Motor neuron (in vitro differentiated cells): ENCODE measurements around the gene RPS6KB2. TPM values are rescaled to one million over a fixed set of nuclear protein-coding genes. Genes with fewer than 3 reads are reported as not detected.

Experiments used
- ATAC-seq, 8 experiments: fragments of 200-7000 bp; cut with Tn5 transposase; replicated peaks in 6 of 8; 2 replicates each; pipeline ENCODE4 v1.8.0; 2021; ENCODE audit warnings: mild to moderate bottlenecking in 8 of 8, moderate library complexity in 8 of 8
- H3K27ac ChIP-seq, 2 donors: fragments of 250-450 bp; sonication (Bioruptor Pico); 2 replicates each; pipeline ENCODE4 v1.9.0; 2021; ENCODE audit warnings: antibody characterized with exemption in 2 of 2, mild to moderate bottlenecking in 2 of 2, moderate library complexity in 1 of 2
- H3K4me1 ChIP-seq, 2 donors: fragments of 250-450 bp; sonication (Bioruptor Pico); replicated peaks in 1 of 2; 2 replicates each; pipeline ENCODE4 v1.6.1; 2021; ENCODE audit warnings: antibody characterized with exemption in 2 of 2, mild to moderate bottlenecking in 2 of 2, moderate library complexity in 1 of 2
- H3K4me3 ChIP-seq, 5 donors: fragments of 250-450 bp; sonication (Bioruptor Pico); 2 replicates each; pipeline ENCODE4 v1.9.0; 2021; ENCODE audit warnings: antibody characterized with exemption in 5 of 5, mild to moderate bottlenecking in 5 of 5, moderate library complexity in 4 of 5
- WGBS, 10 experiments: fragments of 450-650 bp; shearing (Covaris generic); methylation state at CpG; one replicate each; pipeline ENCODE4 v1.0.0; 2022; 5-methylcytosine and 5-hydroxymethylcytosine counted together
- in situ Hi-C, 9 experiments: fragments of 400-800 bp; cut with MboI; loops; one replicate each; pipeline ENCODE4 v1.15.0; 2021; ENCODE audit warnings: low sequenced_read_pairs in 9 of 9, low pct_unique_long_range_greater_than_20kb in 2 of 9; ENCODE audit not compliant: unreplicated experiment in 9 of 9
- total RNA-seq, 8 experiments: library from RNA; unstranded; fragments of 300-600 nt; gene quantifications; 2 replicates each; pipeline versions ENCODE4 v1.2.3 to v1.2.4, GENCODE V29; 2022

RPS6KB2 gene
- total RNA-seq, result 10 to 100 TPM; 21.8 to 48.3 (median 30.6) TPM

DNA sequence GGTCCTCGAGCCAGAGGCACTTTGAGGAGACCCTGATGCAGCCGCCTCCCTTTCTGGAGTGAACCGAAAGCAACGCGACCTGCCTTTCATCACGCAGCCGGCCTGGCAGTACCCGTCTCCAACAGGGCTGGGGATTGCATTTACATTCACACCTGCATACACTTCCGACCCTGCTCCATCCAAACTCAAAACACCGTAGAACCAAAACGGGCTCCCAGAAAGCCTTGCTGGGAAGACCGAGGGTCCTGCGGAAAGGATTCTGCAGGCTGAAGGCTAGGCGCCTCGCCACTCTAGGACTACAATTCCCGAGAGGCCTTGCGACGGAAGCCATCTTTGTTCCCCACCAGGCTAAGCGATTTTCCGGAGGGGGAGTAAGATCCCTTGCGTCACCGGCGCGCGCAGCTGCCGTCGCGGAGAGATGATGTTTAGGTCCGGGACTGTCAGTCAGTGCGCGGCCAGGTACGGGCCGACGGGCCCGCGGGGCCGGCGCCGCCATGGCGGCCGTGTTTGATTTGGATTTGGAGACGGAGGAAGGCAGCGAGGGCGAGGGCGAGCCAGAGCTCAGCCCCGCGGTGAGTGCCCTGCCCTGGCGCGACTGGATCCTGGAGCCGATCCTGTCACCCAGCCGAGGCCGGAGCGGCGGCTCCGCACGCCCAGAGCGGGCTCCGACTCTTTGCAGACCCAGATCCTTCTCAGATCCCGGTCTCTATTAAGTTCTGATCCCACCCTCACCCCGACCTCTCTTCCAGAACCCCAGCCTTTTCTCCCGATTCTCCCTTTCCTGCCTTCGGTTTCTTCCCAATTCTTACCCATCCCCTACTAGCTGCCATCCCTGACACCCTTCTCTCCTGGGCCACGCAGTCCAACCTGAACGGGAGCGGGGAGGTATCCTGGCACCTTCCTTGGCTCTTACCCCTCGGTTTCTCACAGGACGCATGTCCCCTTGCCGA lies at the start of gene RPS6KB2:
TSS of gene RPS6KB2 (plus strand) at position 443 of the 950 bp plus-strand sequence. CDS start at position 495, 52 bp downstream.
- in situ Hi-C loops, result no loop called here
- 0 to 5% (median 0%) methylated on average over 3 to 18 of the region's 68 CpGs; no CpG with 5 or more reads in 3 of the 10 experiments for WGBS, 10 experiments
- ATAC-seq, result peak; percentile 91 to 97 (median 92)
- Histone ChIP-seq H3K27ac (peak within 1 kb of the TSS; percentile 85 to 89), H3K4me3 (peak within 1 kb of the TSS; percentile 70 to 99 (median 88)), H3K4me1 (peaks cover 9 to 10% of the 10 kb centered on the region in 2 donors)

DNA sequence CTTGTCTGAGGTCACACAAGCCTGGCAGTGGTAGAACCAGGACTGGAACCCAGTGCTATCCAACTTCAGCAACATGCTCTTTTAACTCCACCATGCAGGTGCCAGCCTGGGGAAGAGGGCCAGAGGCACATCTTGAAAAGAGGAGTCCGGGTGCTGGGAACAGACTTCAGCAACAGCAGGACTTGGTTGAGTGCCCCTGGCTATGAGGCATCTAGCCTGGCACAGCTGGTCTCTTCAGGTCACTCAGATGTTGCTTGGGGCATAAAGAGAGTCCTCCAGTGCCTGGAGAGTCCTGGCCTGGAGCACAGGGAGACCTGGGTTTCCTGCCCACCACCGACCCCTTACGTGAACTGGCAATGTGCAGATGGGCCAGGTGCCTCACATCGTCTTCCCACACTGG lies 49.8 kb upstream of the RPS6KB2 start:
- no peak overlapping the region for H3K27ac ChIP-seq
- H3K4me3 ChIP-seq, result no peak overlapping the region
- in situ Hi-C loops, result loop anchor here in 1 of 9 experiments (25.0 kb wide), 1 partner anchor 109 kb away; the partner anchor contains the start of gene AIP
- ATAC-seq, result no peak
- 43 to 100% (median 90%) methylated on average over 1 to 3 of the region's 4 CpGs; no CpG with 5 or more reads in 6 of the 10 experiments for WGBS, 10 experiments
- H3K4me1 ChIP-seq, result peaks cover 12 to 22% of the 10 kb centered on the region in 2 donors

DNA sequence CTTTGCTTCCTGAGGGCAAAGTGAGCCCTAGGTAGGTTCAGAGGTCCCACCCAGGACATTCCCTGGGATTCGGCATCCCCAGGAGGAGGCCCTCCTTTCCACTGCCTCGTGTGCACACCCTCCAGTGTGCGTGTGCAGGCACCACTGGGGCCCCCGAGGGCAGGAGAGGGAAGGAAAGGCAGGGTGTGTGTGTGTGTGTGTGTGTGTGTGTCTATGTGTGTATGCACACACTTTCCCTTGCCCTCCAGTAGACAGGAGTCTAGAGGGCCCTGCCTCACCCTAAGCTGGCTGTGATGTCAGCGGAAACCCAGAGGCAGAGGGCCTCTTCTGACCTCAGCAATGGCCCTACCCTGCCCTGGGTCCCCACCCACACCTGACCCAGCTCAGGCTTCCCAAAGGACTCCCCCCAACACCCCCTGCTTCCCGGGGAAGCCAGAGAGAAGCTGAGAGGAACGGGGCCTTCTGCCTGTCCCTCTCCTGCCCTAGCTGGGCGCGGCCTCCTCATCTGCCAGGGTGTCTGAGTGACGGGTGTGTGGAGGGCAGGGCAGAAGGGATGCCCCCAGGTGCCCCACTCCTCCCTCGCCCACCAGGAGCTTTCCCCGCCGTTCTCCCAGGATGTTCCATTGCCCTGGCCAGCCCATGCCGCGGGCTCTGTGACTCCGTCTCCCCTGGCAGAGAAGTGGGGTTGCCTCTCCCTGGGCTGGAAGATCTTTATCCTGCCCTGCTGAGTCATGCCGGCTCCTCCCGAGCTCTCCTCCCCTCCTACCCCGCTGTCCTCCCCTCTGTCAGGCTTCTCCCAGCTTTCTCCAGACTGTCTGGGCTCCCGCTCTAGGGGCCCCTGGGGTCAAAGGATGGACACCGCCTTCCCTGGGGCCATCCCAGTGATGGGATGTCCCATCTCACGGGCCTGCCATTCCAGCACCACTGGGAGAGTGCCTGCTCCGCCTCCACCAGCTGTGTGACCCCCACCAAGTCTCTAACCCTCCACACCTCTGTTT lies 48.9 kb upstream of the RPS6KB2 start:
- ATAC-seq, result peak in 7 of 8 experiments; percentile 35 to 81 (median 50)
- in situ Hi-C loops, result loop anchor here in 1 of 9 experiments (25.0 kb wide), 1 partner anchor 108 kb away; the partner anchor contains the start of gene AIP
- H3K27ac ChIP-seq, result no peak overlapping the region
- H3K4me3 ChIP-seq, result no peak overlapping the region
- peaks cover 4 to 20% of the 10 kb centered on the region in 2 donors for H3K4me1 ChIP-seq
- WGBS, 10 experiments, result 33 to 100% (median 100%) methylated on average over 1 to 4 of the region's 23 CpGs; no CpG with 5 or more reads in 7 of the 10 experiments

DNA sequence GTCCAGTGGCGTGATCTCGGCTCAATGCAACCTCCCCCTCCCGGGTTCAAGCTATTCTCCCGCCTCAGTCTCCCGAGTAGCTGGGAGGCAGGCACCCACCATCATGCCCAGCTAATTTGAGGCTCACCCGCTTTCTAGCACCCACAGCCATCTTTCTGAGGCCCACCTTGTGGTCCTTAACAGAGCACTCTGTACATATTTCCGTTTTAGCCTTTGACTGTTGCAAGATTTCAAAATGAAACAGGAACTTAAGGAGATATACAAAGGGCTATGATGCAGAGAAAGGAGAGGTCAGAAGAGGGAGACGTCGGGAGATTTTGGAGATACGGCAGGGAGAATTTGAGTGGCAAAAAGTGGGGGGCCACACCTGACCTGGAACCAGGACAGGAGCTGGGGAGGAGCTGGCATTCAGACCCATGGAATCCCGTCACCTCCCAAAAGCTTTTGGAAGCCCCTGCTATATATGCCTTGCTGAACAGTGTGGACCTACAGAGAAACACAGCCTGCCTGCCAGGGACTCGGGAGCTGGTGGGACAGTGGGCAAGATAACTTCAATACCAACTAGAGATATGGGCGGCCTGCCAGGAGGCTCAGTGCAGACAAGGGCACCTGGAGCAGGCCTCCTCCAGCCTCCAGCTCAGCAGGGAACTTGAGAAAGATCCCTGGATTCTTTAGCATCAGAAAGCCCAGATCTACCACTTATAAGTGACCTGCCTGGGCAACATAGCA lies 46.9 kb upstream of the RPS6KB2 start:
- 77 to 100% (median 87%) methylated on average over 1 to 9 of the region's 13 CpGs for WGBS, 10 experiments
- Histone ChIP-seq H3K27ac (no peak overlapping the region), H3K4me1 (peaks cover 0 to 6% of the 10 kb centered on the region in 2 donors), H3K4me3 (no peak overlapping the region)
- in situ Hi-C loops, result loop anchor here in 1 of 9 experiments (25.0 kb wide), 1 partner anchor 106 kb away; the partner anchor contains the start of gene AIP
- no peak for ATAC-seq

DNA sequence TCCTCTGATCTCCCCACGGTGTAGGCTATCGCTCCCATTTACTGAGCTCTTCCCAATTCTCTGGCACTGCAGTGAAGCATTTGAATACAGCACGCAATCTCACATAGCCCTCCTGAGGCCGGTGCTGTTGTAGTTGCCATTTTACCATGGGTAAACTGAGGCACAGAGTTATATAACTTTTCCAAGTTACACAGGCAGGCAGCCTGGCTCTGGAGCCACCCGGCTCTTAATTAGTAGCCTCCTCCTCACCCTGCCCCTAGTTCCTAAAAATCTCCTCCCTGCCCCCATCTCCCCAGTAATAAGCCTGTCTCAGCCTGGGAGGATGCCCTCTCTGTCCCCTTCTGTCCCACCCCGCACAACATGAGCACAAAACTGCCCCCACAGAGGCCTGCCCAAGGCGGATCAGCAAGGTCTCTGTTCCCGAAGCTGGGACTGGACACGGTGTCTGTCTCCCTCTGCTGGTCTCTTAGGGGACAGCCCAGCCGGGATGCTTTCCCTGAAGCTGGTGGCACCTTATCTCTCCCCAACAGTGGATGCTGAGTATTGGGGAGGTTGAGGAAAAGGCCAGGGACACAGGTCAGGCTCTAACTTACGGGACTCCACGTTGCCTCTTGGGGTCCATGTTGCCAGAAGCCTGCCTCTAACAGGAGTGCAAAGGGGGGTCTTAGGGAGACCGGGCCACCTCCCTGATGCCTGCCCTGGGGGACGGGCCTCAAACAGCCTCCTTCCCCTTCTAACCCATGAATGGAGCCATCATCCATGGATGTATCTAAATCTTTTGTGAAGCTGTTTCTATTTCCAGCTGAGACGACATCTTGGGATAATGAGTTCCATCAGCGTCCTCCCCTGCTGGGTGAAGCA lies 45.8 kb upstream of the RPS6KB2 start:
- 0 to 100% (median 38%) methylated on average over 1 to 7 of the region's 16 CpGs; no CpG with 5 or more reads in 2 of the 10 experiments for WGBS, 10 experiments
- Histone ChIP-seq H3K4me1 (peaks cover 0 to 6% of the 10 kb centered on the region in 2 donors), H3K4me3 (no peak overlapping the region), H3K27ac (no peak overlapping the region)
- in situ Hi-C loops, result loop anchor here in 1 of 9 experiments (25.0 kb wide), 1 partner anchor 105 kb away; the partner anchor contains the start of gene AIP
- peak; percentile 22 to 87 (median 77) for ATAC-seq

DNA sequence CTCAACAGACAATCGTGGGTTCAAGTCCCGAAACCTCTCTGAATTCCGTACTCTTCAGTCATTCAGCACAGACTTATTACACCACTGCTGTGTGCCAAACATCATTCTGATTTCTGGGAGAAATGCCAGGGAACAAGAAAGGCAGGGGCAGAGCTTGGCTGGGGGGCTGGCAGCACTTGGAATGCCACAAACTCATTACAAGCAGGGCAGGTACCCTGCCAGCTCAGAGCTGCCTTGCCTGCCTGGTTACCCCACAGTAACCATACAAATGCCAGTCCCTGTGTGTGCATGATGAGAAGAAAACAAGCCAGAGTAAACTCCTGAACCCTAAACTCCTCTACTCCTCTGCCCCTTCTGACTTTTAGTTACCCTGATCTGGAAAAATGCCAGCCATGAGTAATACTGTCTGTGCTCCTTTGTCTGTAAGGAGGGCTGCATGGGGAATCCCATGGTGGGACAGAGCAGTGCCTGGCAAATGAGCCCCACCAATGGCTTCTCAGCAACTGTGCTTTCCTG lies 43.4 kb upstream of the RPS6KB2 start:
- H3K27ac ChIP-seq, result no peak overlapping the region
- in situ Hi-C loops, result loop anchor here in 1 of 9 experiments (25.0 kb wide), 1 partner anchor 102 kb away; the partner anchor contains the start of gene AIP
- H3K4me3 ChIP-seq, result no peak overlapping the region
- WGBS, 10 experiments, result 47 to 77% (median 55%) methylated on average over 1 to 3 of the region's 3 CpGs; no CpG with 5 or more reads in 6 of the 10 experiments
- peak in 3 of 8 experiments; percentile 11 to 72 (median 45) for ATAC-seq
- peaks cover 0 to under 1% of the 10 kb centered on the region in 2 donors for H3K4me1 ChIP-seq

DNA sequence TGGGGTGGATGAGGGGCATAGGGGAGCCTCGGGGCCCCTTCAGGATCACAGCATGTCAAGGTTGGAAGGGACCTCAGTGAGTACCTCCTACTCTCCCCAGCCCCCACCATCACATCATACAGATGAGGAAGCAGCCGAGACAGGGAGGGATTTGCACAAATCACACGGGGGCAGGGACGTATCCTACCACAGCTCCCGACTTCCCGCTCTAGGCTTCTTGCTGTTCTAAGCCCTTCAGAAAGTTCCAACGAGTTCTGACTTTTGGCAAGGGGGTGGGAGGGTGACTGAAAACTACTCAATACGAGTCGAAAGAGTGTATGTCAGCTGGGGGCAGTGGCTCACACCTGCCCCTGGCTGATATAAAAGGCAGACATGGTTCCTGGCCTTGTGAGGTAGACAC lies 41.2 kb upstream of the RPS6KB2 start:
- no peak for ATAC-seq
- peaks cover 6% of the 10 kb centered on the region in 2 donors for H3K4me1 ChIP-seq
- no peak overlapping the region for H3K27ac ChIP-seq
- in situ Hi-C loops, result loop anchor here in 1 of 9 experiments (25.0 kb wide), 1 partner anchor 100 kb away; the partner anchor contains the start of gene AIP
- no peak overlapping the region for H3K4me3 ChIP-seq
- WGBS, 10 experiments, result 0 to 40% (median 30%) methylated on average over 1 to 7 of the region's 9 CpGs; no CpG with 5 or more reads in 6 of the 10 experiments

DNA sequence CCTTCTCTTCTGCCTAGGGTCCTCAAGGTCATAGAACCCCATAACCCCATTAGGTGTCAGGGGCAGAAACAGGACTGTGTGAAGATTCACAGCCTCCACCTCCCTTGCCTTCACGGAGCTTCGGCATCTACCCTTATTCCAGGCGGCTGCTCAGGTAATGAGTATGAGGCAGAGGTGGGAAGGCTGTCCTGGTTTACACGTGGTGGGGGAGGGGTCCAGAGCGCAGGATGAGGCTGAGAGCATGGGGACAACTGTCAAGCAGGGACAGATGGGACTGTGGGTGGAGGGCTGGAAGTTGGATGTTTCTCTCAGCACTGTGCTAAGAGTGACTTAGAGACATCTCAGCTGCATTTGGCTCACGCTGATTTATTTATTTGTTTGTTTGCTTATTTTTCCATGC lies 40.8 kb upstream of the RPS6KB2 start:
- in situ Hi-C loops, result loop anchor here in 1 of 9 experiments (25.0 kb wide), 1 partner anchor 100 kb away; the partner anchor contains the start of gene AIP
- Histone ChIP-seq H3K27ac (no peak overlapping the region), H3K4me3 (no peak overlapping the region), H3K4me1 (peaks cover 6 to 7% of the 10 kb centered on the region in 2 donors)
- 20 to 83% (median 67%) methylated on average over 1 to 3 of the region's 6 CpGs; no CpG with 5 or more reads in 5 of the 10 experiments for WGBS, 10 experiments
- no peak for ATAC-seq

DNA sequence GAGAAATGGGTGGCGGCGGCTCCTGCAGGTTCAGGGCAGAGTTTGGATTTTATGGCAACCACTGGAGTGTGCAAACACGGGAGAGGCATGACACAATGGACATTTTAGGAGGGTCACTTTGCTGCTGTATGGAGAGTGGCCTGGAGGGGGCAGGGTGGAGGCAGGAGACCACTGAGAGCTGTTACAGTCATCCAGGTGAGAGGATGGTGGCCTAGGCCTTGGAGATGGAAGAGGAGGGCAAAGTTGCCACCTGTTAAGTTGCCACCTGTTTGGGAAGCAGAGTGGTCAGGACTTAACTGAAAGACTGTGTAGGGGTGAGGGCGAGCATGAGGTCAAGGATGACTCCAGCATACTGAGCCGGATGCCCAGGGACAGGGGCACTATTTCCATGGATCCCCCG lies 38.8 kb upstream of the RPS6KB2 start:
- H3K4me1 ChIP-seq, result peaks cover 6 to 10% of the 10 kb centered on the region in 2 donors
- in situ Hi-C loops, result loop anchor here in 1 of 9 experiments (25.0 kb wide), 1 partner anchor 98 kb away; the partner anchor contains the start of gene AIP
- no peak overlapping the region for H3K4me3 ChIP-seq
- WGBS, 10 experiments, result 50 to 100% (median 58%) methylated on average over 2 to 5 of the region's 6 CpGs; no CpG with 5 or more reads in 4 of the 10 experiments
- no peak for ATAC-seq
- no peak overlapping the region for H3K27ac ChIP-seq

DNA sequence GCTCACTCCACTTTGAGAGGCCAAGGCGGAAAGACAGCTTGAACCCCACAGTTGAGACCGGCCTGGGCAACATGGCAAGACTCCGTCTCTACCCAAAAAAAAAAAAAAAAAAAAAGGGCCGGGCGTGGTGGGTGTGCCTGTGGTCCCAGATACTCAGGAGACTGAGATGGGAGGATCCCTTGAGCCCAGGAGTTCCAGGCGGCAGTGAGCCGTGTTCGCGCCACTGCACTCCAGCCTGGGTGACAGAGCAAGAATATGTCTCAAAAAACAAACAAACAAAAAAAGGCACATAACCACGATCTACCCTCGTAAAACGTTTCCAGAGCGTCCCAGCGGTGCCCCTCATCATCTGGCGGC lies 37.4 kb upstream of the RPS6KB2 start:
- 0 to 60% (median 17%) methylated on average over 1 to 12 of the region's 15 CpGs; no CpG with 5 or more reads in 2 of the 10 experiments for WGBS, 10 experiments
- peaks cover 6 to 10% of the 10 kb centered on the region in 2 donors for H3K4me1 ChIP-seq
- H3K27ac ChIP-seq, result peak overlapping the region; percentile 77 to 90
- ATAC-seq, result peak in 7 of 8 experiments; percentile 2 to 19 (median 6)
- in situ Hi-C loops, result loop anchor here in 1 of 9 experiments (25.0 kb wide), 1 partner anchor 96 kb away; the partner anchor contains the start of gene AIP
- peak overlapping the region; percentile 57 to 79 (median 59) for H3K4me3 ChIP-seq
